OCI-LY7 (cell line): Measurements from ENCODE around the gene NUP133. TPM values are rescaled to one million over a fixed set of nuclear protein-coding genes. Genes with fewer than 3 reads are reported as not detected.
A peak's percentile ranks its signal among the peaks of the same experiment; 100 is the strongest.

ENCODE experiments used
- BruUV-seq: library from RNA; stranded (reverse); fragments of 400-500 nt; replicated peaks from 2 replicates; lab custom pipeline; 2021; lab: Mats Ljungman, UMichigan
- CTCF ChIA-PET: fragments of 300-600 bp; sonication (Branson Sonifier 250); formaldehyde crosslinking; loops from one replicate; lab custom pipeline; 2022; ENCODE audit warnings: antibody characterized with exemption; ENCODE audit not compliant: unreplicated experiment; lab: Charles Lee
- POLR2A ChIA-PET: fragments of 300-600 bp; sonication (Branson Sonifier 250); formaldehyde crosslinking; loops from one replicate; lab custom pipeline; 2022; ENCODE audit warnings: antibody characterized with exemption; lab: Charles Lee
- DNase-seq: peaks from one replicate; pipeline ENCODE4 v3.0.0-alpha.2; 2015; ENCODE audit warnings: low spot score
- H2AFZ ChIP-seq: fragments of 200-600 bp; sonication (generic), shearing (Covaris generic); 2 replicates; pipeline ENCODE4 v1.6.1; 2014; ENCODE audit warnings: mild to moderate bottlenecking, antibody characterized with exemption, low read length, moderate library complexity
- H3K27ac ChIP-seq: fragments of 200-600 bp; sonication (generic); 2 replicates; pipeline ENCODE4 v1.5.1; 2014; ENCODE audit warnings: mixed run types, low read depth, mild to moderate bottlenecking, moderate library complexity, low read length, inconsistent platforms; ENCODE audit not compliant: poor library complexity, severe bottlenecking
- H3K36me3 ChIP-seq: fragments of 200-600 bp; sonication (generic); 2 replicates; pipeline ENCODE4 v1.6.1; 2014; ENCODE audit warnings: mild to moderate bottlenecking, antibody characterized with exemption, low read length, moderate library complexity, mixed read lengths; ENCODE audit not compliant: insufficient read depth
- H3K4me1 ChIP-seq: fragments of 200-600 bp; sonication (generic); 2 replicates; pipeline ENCODE4 v1.5.1; 2014; ENCODE audit warnings: mild to moderate bottlenecking, low read length; ENCODE audit not compliant: insufficient read depth, poor library complexity, severe bottlenecking
- H3K4me2 ChIP-seq: fragments of 200-600 bp; sonication (generic); 2 replicates; pipeline ENCODE4 v1.6.1; 2014; ENCODE audit warnings: mild to moderate bottlenecking, low read length
- H3K4me3 ChIP-seq: fragments of 200-600 bp; sonication (generic); 2 replicates; pipeline ENCODE4 v1.5.1; 2014; ENCODE audit warnings: mild to moderate bottlenecking, low read depth, low read length; ENCODE audit not compliant: poor library complexity, severe bottlenecking
- H3K79me2 ChIP-seq: fragments of 200-600 bp; sonication (generic); 2 replicates; pipeline ENCODE4 v1.6.1; 2016; ENCODE audit warnings: low read depth, mild to moderate bottlenecking, low read length, moderate library complexity, mixed read lengths; ENCODE audit not compliant: insufficient read depth
- H3K9me2 ChIP-seq: fragments of 200-600 bp; sonication (generic); 2 replicates; pipeline ENCODE4 v1.6.1; 2016; ENCODE audit warnings: mild to moderate bottlenecking, low read length, mixed read lengths; ENCODE audit not compliant: insufficient read depth
- H3K9me3 ChIP-seq: fragments of 200-600 bp; sonication (generic); 2 replicates; pipeline ENCODE4 v1.6.1; 2014; ENCODE audit warnings: mild to moderate bottlenecking, mixed run types, low read length, mixed read lengths
- H4K20me1 ChIP-seq: fragments of 200-600 bp; sonication (generic); 2 replicates; pipeline ENCODE4 v1.6.1; 2014; ENCODE audit warnings: mild to moderate bottlenecking, antibody characterized with exemption, low read length, moderate library complexity, mixed read lengths; ENCODE audit not compliant: insufficient read depth
- EZH2phosphoT487 ChIP-seq: fragments of 200-600 bp; sonication (generic); IDR thresholded peaks from 2 replicates; pipeline ENCODE4 v1.6.1; 2018; ENCODE audit warnings: low read depth, borderline replicate concordance, mild to moderate bottlenecking, mixed run types, antibody characterized with exemption, low read length, moderate library complexity, mixed read lengths
- intact Hi-C: fragments of 100-400 bp; cut with micrococcal nuclease; formaldehyde crosslinking; loops from one replicate; pipeline ENCODE4 v1.10.0; 2022; ENCODE audit not compliant: unreplicated experiment
- total RNA-seq, 2 experiments: library from RNA; depleted of rRNA in 1 of 2; stranded (reverse); fragments of >200 nt in 1 of 2; shearing (Covaris generic) in 1 of 2; gene quantifications; 2 replicates each; pipeline ENCODE4 v1.2.3, GENCODE V29; 2014 to 2022
- TF ChIP-seq, protein P1 (sequence below): fragments of 200-600 bp; sonication (generic); conservative IDR thresholded peaks from 2 replicates; pipeline ENCODE4 v1.5.1; 2014; ENCODE audit warnings: mild to moderate bottlenecking, antibody characterized with exemption, low read length, moderate library complexity, mixed read lengths

NUP133 gene
- total RNA-seq, 2 experiments from 2014 or later = 33.0 to 50.4 TPM

DNA sequence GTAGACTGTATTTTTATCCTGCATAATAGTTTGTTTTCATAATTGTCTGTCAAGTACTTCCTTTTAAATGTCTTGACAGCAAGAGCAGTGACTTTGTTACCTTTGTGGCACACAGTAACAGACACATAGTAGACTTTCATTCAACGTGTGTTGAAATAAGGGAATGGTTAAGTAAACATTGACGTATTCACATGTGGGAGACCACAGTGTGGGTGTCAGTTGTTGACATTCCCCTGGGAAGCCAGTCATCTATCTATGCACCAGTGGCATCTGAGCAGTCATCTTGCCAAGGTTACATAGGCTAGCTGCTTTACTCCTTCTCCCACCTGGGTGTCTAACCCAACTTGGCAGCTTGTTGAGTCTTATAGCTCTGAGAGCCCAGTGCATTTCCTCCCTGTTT lies 1.4 kb upstream of the NUP133 start:
- CTCF ChIA-PET = no interaction called here
- no peak overlapping the region for H3K4me2 ChIP-seq
- H4K20me1 ChIP-seq = peaks cover 5% of the 10 kb centered on the region; the same call in 1 of the 2 replicates
- POLR2A ChIA-PET = interaction anchor here (0.7 kb wide), 1 partner anchor 241 kb away, joined by 3 read pairs; no protein-coding TSS in a partner anchor
- H3K79me2 ChIP-seq = peaks cover 30% of the 10 kb centered on the region
- intact Hi-C loops = loop anchor here (2.0 to 5.0 kb wide), 2 partner anchors 49 to 167 kb away; partner anchors contain the start of genes ABCB10 and CCSAP
- no peak for DNase-seq
- no peak overlapping the region for H3K4me3 ChIP-seq
- TF ChIP-seq EZH2phosphoT487 = no peak
- TF ChIP-seq, protein P1, sequence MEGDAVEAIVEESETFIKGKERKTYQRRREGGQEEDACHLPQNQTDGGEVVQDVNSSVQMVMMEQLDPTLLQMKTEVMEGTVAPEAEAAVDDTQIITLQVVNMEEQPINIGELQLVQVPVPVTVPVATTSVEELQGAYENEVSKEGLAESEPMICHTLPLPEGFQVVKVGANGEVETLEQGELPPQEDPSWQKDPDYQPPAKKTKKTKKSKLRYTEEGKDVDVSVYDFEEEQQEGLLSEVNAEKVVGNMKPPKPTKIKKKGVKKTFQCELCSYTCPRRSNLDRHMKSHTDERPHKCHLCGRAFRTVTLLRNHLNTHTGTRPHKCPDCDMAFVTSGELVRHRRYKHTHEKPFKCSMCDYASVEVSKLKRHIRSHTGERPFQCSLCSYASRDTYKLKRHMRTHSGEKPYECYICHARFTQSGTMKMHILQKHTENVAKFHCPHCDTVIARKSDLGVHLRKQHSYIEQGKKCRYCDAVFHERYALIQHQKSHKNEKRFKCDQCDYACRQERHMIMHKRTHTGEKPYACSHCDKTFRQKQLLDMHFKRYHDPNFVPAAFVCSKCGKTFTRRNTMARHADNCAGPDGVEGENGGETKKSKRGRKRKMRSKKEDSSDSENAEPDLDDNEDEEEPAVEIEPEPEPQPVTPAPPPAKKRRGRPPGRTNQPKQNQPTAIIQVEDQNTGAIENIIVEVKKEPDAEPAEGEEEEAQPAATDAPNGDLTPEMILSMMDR = no peak
- H2AFZ ChIP-seq = peak overlapping the region; percentile 98; the same call in 1 of the 2 replicates
- H3K4me1 ChIP-seq = peaks cover 24% of the 10 kb centered on the region
- BruUV-seq = no TSS peak
- no peaks in the 10 kb centered on the region for H3K9me3 ChIP-seq
- no peak overlapping the region for H3K27ac ChIP-seq
- peaks cover 17% of the 10 kb centered on the region for H3K36me3 ChIP-seq
- no peaks in the 10 kb centered on the region for H3K9me2 ChIP-seq

DNA sequence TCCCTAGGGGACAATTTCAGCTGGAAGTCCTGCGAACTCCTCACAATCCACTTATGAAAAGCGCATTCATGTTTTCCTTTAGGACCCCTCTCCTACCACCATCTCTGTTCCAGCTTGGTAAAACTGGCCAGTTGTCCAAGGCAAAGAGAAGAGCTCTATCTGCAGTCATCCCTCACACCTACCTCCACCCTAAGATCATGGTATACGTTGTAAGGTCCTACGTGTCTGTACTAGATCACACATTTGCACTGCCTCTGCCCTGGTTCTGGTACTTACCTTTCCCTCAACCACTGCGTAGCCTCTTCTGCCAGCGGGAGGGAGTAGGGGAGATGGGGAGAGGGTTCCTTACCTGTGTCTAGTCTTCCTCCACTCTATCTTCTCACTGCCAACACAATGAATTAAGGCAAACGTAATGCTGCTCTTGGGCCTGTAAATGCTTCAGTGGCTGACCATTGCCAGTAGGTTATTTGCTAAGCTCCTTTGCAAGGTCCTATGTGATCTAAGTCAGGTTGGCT lies 739 bp upstream of the NUP133 start:
- Histone ChIP-seq H3K9me3 (no peaks in the 10 kb centered on the region), H3K4me1 (peaks cover 24% of the 10 kb centered on the region), H4K20me1 (peaks cover 5% of the 10 kb centered on the region; the same call in 1 of the 2 replicates), H3K36me3 (peaks cover 24% of the 10 kb centered on the region), H3K4me2 (peak overlapping the region; percentile 100), H2AFZ (peak overlapping the region; percentile 98), H3K27ac (peak overlapping the region; percentile 69), H3K79me2 (peaks cover 30% of the 10 kb centered on the region), H3K9me2 (no peaks in the 10 kb centered on the region), H3K4me3 (peak overlapping the region; percentile 93)
- TF ChIP-seq EZH2phosphoT487 = no peak
- TF ChIP-seq, protein P1 = no peak
- BruUV-seq = TSS peak; percentile 96
- intact Hi-C loops = loop anchor here (2.0 to 5.0 kb wide), 2 partner anchors 50 to 167 kb away; partner anchors contain the start of genes ABCB10 and CCSAP
- ChIA-PET POLR2A (interaction anchor here (0.6 to 1.8 kb wide), 10 partner anchors 12 to 243 kb away, joined by 3 to 10 read pairs (median 4); partner anchors contain the start of gene ABCB10), CTCF (interaction anchor here (0.8 to 1.4 kb wide), 3 partner anchors 12 to 27 kb away, joined by 3 read pairs; no protein-coding TSS in a partner anchor)
- peak; percentile 2 for DNase-seq

DNA sequence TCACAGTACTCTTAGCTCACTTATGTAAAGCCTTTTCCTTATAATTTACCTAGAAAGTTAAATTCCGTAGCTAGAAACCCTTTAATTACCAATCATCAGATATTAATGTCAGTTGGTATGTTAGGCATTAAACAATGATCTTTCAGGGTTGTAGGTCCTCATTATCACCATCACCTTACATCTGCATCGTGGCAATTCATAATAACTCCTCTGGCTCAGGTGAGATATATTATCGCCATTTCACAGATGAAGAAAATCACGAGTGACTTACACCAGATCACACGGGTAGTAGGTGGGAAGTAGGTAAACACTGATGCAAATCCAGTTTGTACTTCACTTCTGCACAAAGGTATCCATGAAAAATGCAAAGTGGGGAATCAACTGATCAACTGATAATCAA lies 639 bp downstream of the NUP133 start:
- Histone ChIP-seq H3K9me3 (no peaks in the 10 kb centered on the region), H2AFZ (peak overlapping the region; percentile 98), H4K20me1 (peaks cover 5% of the 10 kb centered on the region; the same call in 1 of the 2 replicates), H3K4me3 (peak overlapping the region; percentile 93), H3K4me1 (peaks cover 24% of the 10 kb centered on the region), H3K9me2 (no peaks in the 10 kb centered on the region), H3K27ac (peak overlapping the region; percentile 69), H3K4me2 (peak overlapping the region; percentile 94), H3K36me3 (peaks cover 35% of the 10 kb centered on the region), H3K79me2 (peaks cover 30% of the 10 kb centered on the region)
- ChIA-PET POLR2A (interaction anchor here (0.5 to 2.3 kb wide), 8 partner anchors 11 to 250 kb away, joined by 3 to 12 read pairs (median 4); no protein-coding TSS in a partner anchor), CTCF (interaction anchor here (1.4 to 1.5 kb wide), 2 partner anchors 15 to 26 kb away, joined by 3 read pairs; no protein-coding TSS in a partner anchor)
- TSS peak; percentile 66 for BruUV-seq
- TF ChIP-seq, protein P1 = no peak
- no peak for TF ChIP-seq EZH2phosphoT487
- no peak for DNase-seq
- intact Hi-C loops = loop anchor here (5.0 kb wide), 1 partner anchor 165 kb away; the partner anchor contains the start of gene CCSAP
